SK-N-SH treated with all-trans-retinoic acid at 6 μM for 48 hours (cell line): ENCODE data around the gene DPYSL3.

Experiments used
- ATAC-seq: fragments of 200-7000 bp; cut with Tn5 transposase; 3 replicates; pipeline ENCODE4 v1.9.1; 2020; ENCODE audit warnings: mild to moderate bottlenecking, moderate library complexity
- ARNTL ChIP-seq: fragments of 450-650 bp; formaldehyde crosslinking; IDR thresholded peaks from 2 replicates; pipeline ENCODE4 v1.5.0; 2020; ENCODE audit warnings: low read depth, mild to moderate bottlenecking, moderate library complexity, borderline replicate concordance
- CSDC2 ChIP-seq: fragments of 250-450 bp; sonication (Bioruptor Pico); IDR thresholded peaks from 2 replicates; pipeline ENCODE4 v1.5.0; 2020; ENCODE audit warnings: mild to moderate bottlenecking, moderate library complexity
- ESRRG ChIP-seq: fragments of 250-450 bp; sonication (Bioruptor Pico); IDR thresholded peaks from 2 replicates; pipeline ENCODE4 v1.6.1; 2021; ENCODE audit warnings: mild to moderate bottlenecking
- GLIS3 ChIP-seq: fragments of 250-450 bp; sonication (Bioruptor Pico); IDR thresholded peaks from 2 replicates; pipeline ENCODE4 v1.5.0; 2020; ENCODE audit warnings: mild to moderate bottlenecking, moderate library complexity
- ISL1 ChIP-seq: fragments of 250-450 bp; sonication (Bioruptor Pico); IDR thresholded peaks from 2 replicates; pipeline ENCODE4 v2.1.2; 2022; ENCODE audit warnings: mild to moderate bottlenecking, moderate library complexity
- OSR1 ChIP-seq: fragments of 250-450 bp; sonication (Bioruptor Pico); IDR thresholded peaks from 2 replicates; pipeline ENCODE4 v1.8.0; 2022; ENCODE audit warnings: moderate library complexity, mild to moderate bottlenecking, inconsistent platforms
- PPARA ChIP-seq: fragments of 250-450 bp; sonication (Bioruptor Pico); IDR thresholded peaks from 2 replicates; pipeline ENCODE4 v1.5.0; 2020; ENCODE audit warnings: mild to moderate bottlenecking, borderline replicate concordance
- SNAI2 ChIP-seq: fragments of 250-450 bp; sonication (Bioruptor Pico); IDR thresholded peaks from 2 replicates; pipeline ENCODE4 v1.5.0; 2020; ENCODE audit warnings: mild to moderate bottlenecking, moderate library complexity
- TCF4 ChIP-seq: fragments of 250-450 bp; sonication (Bioruptor Pico); IDR thresholded peaks from 2 replicates; pipeline ENCODE4 v1.8.0; 2021; ENCODE audit warnings: mild to moderate bottlenecking, moderate library complexity, borderline replicate concordance
- TOX ChIP-seq: fragments of 250-450 bp; sonication (Bioruptor Pico); IDR thresholded peaks from 2 replicates; pipeline ENCODE4 v1.8.0; 2021; ENCODE audit warnings: mild to moderate bottlenecking, moderate library complexity, borderline replicate concordance
- ZFP3 ChIP-seq: fragments of 250-450 bp; sonication (Bioruptor Pico); IDR thresholded peaks from 2 replicates; pipeline ENCODE4 v1.5.0; 2020; ENCODE audit warnings: mild to moderate bottlenecking, moderate library complexity
- ZFP30 ChIP-seq: fragments of 450-650 bp; formaldehyde crosslinking; IDR thresholded peaks from 2 replicates; pipeline ENCODE4 v1.5.0; 2022; ENCODE audit warnings: mild to moderate bottlenecking, moderate library complexity
- ZNF70 ChIP-seq: fragments of 450-650 bp; formaldehyde crosslinking; IDR thresholded peaks from 2 replicates; pipeline ENCODE4 v1.5.0; 2020; ENCODE audit warnings: mild to moderate bottlenecking, moderate library complexity
- ZNF8 ChIP-seq: fragments of 450-650 bp; formaldehyde crosslinking; IDR thresholded peaks from 2 replicates; pipeline ENCODE4 v1.5.0; 2020; ENCODE audit warnings: mild to moderate bottlenecking, moderate library complexity
- TF ChIP-seq, protein P1 (sequence below): fragments of 250-450 bp; sonication (Bioruptor Pico); IDR thresholded peaks from 2 replicates; pipeline ENCODE4 v1.5.1; 2021; ENCODE audit warnings: mild to moderate bottlenecking, moderate library complexity
- TF ChIP-seq, protein P2 (sequence below): fragments of 250-450 bp; sonication (Bioruptor Pico); IDR thresholded peaks from 2 replicates; pipeline ENCODE4 v1.5.1; 2020; ENCODE audit warnings: low read depth, mild to moderate bottlenecking, moderate library complexity
- TF ChIP-seq, protein P3 (sequence below): fragments of 250-450 bp; sonication (Bioruptor Pico); IDR thresholded peaks from 2 replicates; pipeline ENCODE4 v1.5.0; 2020; ENCODE audit warnings: mild to moderate bottlenecking, moderate library complexity
- TF ChIP-seq, protein P4 (sequence below): fragments of 250-450 bp; sonication (Bioruptor Pico); IDR thresholded peaks from 2 replicates; pipeline ENCODE4 v1.8.0; 2020; ENCODE audit warnings: mild to moderate bottlenecking, moderate library complexity, borderline replicate concordance

The DPYSL3 gene

DNA sequence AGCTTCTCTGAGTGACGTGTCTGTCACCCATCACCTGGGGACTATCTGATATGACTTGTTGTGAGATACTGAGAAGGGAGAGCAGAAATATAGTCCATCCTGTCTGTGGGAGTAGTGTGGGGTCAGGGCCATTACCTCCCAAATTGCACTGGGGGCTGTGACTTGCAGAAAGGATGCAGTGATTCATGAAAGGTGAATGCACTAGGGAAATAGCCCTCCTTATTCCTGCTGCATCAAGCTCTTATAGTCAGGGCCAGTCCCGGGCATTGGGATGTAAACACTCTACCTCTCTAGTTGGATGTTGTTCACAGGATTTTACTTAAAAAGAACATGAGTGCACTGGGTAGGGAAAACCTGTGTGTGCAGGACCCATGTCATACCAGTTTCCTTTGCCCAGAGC is 150.3 kb downstream of the DPYSL3 start (continued):
- TF ChIP-seq, protein P1, sequence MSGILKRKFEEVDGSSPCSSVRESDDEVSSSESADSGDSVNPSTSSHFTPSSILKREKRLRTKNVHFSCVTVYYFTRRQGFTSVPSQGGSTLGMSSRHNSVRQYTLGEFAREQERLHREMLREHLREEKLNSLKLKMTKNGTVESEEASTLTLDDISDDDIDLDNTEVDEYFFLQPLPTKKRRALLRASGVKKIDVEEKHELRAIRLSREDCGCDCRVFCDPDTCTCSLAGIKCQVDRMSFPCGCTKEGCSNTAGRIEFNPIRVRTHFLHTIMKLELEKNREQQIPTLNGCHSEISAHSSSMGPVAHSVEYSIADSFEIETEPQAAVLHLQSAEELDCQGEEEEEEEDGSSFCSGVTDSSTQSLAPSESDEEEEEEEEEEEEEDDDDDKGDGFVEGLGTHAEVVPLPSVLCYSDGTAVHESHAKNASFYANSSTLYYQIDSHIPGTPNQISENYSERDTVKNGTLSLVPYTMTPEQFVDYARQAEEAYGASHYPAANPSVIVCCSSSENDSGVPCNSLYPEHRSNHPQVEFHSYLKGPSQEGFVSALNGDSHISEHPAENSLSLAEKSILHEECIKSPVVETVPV, result no peak

DNA sequence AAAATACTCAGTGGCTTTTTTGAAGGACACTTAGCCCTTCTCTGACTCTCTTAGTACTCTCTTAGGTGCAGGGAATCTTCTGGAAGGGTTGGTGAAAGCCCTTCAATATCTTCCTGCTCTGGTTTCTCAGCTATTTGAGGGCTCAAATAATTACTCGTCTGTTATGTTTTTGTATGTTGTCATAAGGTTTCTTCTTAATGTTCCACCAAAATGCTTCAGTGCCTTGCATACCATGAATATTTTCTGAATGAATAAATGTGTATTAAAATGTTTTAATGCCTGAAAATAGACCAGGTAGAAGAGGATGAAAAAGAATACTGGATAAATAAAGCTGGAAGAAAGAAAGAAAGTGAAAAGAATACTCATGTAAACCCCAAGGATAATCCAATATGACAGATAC is 150.8 kb downstream of the DPYSL3 start:
- TF ChIP-seq, protein P2, sequence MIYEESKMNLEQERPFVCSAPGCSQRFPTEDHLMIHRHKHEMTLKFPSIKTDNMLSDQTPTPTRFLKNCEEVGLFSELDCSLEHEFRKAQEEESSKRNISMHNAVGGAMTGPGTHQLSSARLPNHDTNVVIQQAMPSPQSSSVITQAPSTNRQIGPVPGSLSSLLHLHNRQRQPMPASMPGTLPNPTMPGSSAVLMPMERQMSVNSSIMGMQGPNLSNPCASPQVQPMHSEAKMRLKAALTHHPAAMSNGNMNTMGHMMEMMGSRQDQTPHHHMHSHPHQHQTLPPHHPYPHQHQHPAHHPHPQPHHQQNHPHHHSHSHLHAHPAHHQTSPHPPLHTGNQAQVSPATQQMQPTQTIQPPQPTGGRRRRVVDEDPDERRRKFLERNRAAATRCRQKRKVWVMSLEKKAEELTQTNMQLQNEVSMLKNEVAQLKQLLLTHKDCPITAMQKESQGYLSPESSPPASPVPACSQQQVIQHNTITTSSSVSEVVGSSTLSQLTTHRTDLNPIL (CRISPR knock-in tag), result no peak
- TF ChIP-seq ZFP3 (CRISPR knock-in tag) (no peak), SNAI2 (no peak), ZNF8 (CRISPR knock-in tag) (no peak), ZFP30 (CRISPR knock-in tag) (no peak), ZNF70 (CRISPR knock-in tag) (no peak), TOX (no peak), OSR1 (no peak), CSDC2 (no peak), PPARA (CRISPR knock-in tag) (no peak), ISL1 (no peak; the same call in 1 of the 2 replicates), ARNTL (CRISPR knock-in tag) (no peak), ESRRG (CRISPR knock-in tag) (no peak), GLIS3 (CRISPR knock-in tag) (no peak), TCF4 (CRISPR knock-in tag) (no peak)
- TF ChIP-seq, protein P1, result no peak
- TF ChIP-seq, protein P3, sequence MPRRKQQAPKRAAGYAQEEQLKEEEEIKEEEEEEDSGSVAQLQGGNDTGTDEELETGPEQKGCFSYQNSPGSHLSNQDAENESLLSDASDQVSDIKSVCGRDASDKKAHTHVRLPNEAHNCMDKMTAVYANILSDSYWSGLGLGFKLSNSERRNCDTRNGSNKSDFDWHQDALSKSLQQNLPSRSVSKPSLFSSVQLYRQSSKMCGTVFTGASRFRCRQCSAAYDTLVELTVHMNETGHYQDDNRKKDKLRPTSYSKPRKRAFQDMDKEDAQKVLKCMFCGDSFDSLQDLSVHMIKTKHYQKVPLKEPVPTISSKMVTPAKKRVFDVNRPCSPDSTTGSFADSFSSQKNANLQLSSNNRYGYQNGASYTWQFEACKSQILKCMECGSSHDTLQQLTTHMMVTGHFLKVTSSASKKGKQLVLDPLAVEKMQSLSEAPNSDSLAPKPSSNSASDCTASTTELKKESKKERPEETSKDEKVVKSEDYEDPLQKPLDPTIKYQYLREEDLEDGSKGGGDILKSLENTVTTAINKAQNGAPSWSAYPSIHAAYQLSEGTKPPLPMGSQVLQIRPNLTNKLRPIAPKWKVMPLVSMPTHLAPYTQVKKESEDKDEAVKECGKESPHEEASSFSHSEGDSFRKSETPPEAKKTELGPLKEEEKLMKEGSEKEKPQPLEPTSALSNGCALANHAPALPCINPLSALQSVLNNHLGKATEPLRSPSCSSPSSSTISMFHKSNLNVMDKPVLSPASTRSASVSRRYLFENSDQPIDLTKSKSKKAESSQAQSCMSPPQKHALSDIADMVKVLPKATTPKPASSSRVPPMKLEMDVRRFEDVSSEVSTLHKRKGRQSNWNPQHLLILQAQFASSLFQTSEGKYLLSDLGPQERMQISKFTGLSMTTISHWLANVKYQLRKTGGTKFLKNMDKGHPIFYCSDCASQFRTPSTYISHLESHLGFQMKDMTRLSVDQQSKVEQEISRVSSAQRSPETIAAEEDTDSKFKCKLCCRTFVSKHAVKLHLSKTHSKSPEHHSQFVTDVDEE, result no peak
- peak; percentile 25; the same call in 1 of the 3 replicates for ATAC-seq

DNA sequence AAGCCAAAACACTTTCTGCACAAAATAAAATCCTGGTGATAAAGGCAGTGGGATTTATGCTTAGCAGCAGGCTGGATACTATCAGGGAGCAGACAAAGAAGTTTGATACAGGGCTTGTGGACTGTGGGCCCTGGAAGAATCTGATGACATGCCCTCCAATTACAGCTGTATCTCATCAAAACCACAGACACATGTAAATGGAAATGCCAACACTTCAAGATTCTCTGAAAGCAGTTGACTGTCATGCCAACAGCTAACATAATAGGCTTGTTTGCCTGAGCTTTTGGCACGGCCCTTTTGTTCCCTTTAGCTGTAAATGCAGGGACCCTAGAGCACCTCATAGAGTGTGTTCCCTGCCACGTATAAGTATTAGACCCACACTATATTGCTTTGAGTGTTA is 160.6 kb downstream of the DPYSL3 start:
- no peak for ATAC-seq
- TF ChIP-seq OSR1, result no peak
- TF ChIP-seq, protein P3, result no peak
- no peak for TF ChIP-seq TCF4 (CRISPR knock-in tag)
- TF ChIP-seq ESRRG (CRISPR knock-in tag), result no peak
- TF ChIP-seq ZFP3 (CRISPR knock-in tag), result no peak
- TF ChIP-seq, protein P4, sequence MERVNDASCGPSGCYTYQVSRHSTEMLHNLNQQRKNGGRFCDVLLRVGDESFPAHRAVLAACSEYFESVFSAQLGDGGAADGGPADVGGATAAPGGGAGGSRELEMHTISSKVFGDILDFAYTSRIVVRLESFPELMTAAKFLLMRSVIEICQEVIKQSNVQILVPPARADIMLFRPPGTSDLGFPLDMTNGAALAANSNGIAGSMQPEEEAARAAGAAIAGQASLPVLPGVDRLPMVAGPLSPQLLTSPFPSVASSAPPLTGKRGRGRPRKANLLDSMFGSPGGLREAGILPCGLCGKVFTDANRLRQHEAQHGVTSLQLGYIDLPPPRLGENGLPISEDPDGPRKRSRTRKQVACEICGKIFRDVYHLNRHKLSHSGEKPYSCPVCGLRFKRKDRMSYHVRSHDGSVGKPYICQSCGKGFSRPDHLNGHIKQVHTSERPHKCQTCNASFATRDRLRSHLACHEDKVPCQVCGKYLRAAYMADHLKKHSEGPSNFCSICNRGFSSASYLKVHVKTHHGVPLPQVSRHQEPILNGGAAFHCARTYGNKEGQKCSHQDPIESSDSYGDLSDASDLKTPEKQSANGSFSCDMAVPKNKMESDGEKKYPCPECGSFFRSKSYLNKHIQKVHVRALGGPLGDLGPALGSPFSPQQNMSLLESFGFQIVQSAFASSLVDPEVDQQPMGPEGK (CRISPR knock-in tag), result no peak
- TF ChIP-seq ZNF70 (CRISPR knock-in tag), result no peak
